HCT116 (cell line): ENCODE measurements around the gene GPR142.

Experiments used
- CTCF ChIP-seq, 3 experiments: fragments of 200-600 bp in 1 of 3; sonication (generic) in 1 of 3; IDR thresholded peaks in 2 of 3; conservative IDR thresholded peaks in 1 of 3; 2 replicates each; pipeline ENCODE4 v1.5.1; 2012 to 2017; ENCODE audit warnings: low read depth in 2 of 3, low read length in 2 of 3, antibody characterized with exemption in 1 of 3, borderline replicate concordance in 1 of 3, control low read depth in 1 of 3, mild to moderate bottlenecking in 1 of 3, mixed read lengths in 1 of 3, mixed run types in 1 of 3, moderate library complexity in 1 of 3; ENCODE audit not compliant: insufficient read depth in 1 of 3
- EZH2 ChIP-seq: fragments of 200-600 bp; sonication (generic); IDR thresholded peaks from 2 replicates; pipeline ENCODE4 v1.6.1; 2017; ENCODE audit warnings: antibody characterized with exemption, mixed run types
- JUND ChIP-seq: IDR thresholded peaks from 2 replicates; pipeline ENCODE4 v1.6.1; 2012
- MAX ChIP-seq: IDR thresholded peaks from 2 replicates; pipeline ENCODE4 v1.6.1; 2012
- POLR2A ChIP-seq: IDR thresholded peaks from 2 replicates; pipeline ENCODE4 v1.7.0; 2011; ENCODE audit warnings: borderline replicate concordance; ENCODE audit not compliant: insufficient read depth, insufficient read length; ENCODE audit errors: extremely low read depth

- TF ChIP-seq CTCF (IDR thresholded peaks at IDR 0.05 in 2 of 3, conservative IDR thresholded peaks at IDR 0.05 in 1 of 3; ENCODE audit: borderline replicate concordance in 1 of 3, insufficient read depth in 1 of 3, low read depth in 2 of 3, low read length in 2 of 3) (no peak), POLR2A (no peak), EZH2 (no peak), MAX (no peak), JUND (no peak)
Measured at GRCh38 chr17:74332763-74333283, 34.5 kb upstream of the GPR142 start.
